AG08396 (cell line): ENCODE results near the gene GSTT2.
"Not testable (repeated sequence)": the region's sequence is repeated elsewhere in the genome, so short reads cannot be mapped to it uniquely, and the experiment has no call there.

Source experiments
- DNase-seq: peaks from one replicate; pipeline ENCODE4 v3.0.0; 2012; ENCODE audit warnings: low spot score, mixed read lengths

Gene GSTT2

GRCh38 chr22:23979557-23980240 is at the start of gene GSTT2:
Gene GSTT2, plus strand, starts transcription at chr22:23980134.
- DNase-seq: not testable (repeated sequence)

GRCh38 chr22:23938328-23939016 is 41.5 kb upstream of the GSTT2 start:
- DNase-seq: no peak

- no peak for DNase-seq
Observed at GRCh38 chr22:23939017-23939357, 40.9 kb upstream of the GSTT2 start.

- not testable (repeated sequence) for DNase-seq
Observed at GRCh38 chr22:23940166-23940565, 39.8 kb upstream of the GSTT2 start.

GRCh38 chr22:23947391-23947790 is 32.5 kb upstream of the GSTT2 start:
- not testable (repeated sequence) for DNase-seq

GRCh38 chr22:23949764-23950163 is 30.2 kb upstream of the GSTT2 start:
- not testable (repeated sequence) for DNase-seq

GRCh38 chr22:23951383-23951782 is 28.6 kb upstream of the GSTT2 start:
- not testable (repeated sequence) for DNase-seq

- DNase-seq: not testable (repeated sequence)
Observed at GRCh38 chr22:23952794-23953405, 27.0 kb upstream of the GSTT2 start.

GRCh38 chr22:23953485-23953884 is 26.4 kb upstream of the GSTT2 start:
- not testable (repeated sequence) for DNase-seq

- DNase-seq: not testable (repeated sequence)
Observed at GRCh38 chr22:23954193-23954990, 25.5 kb upstream of the GSTT2 start.

GRCh38 chr22:23954991-23955305 is 25.0 kb upstream of the GSTT2 start:
- not testable (repeated sequence) for DNase-seq

GRCh38 chr22:23955886-23956285 is 24.0 kb upstream of the GSTT2 start:
- not testable (repeated sequence) for DNase-seq

GRCh38 chr22:23956301-23956900 is 23.5 kb upstream of the GSTT2 start:
- DNase-seq: peak; percentile 60

GRCh38 chr22:23961084-23961771 is 18.7 kb upstream of the GSTT2 start, which contains the start of gene GSTT2B:
Gene GSTT2B, minus strand, starts transcription at chr22:23961195. Its CDS starts 64 bp downstream, at chr22:23961131.
- not testable (repeated sequence) for DNase-seq

- DNase-seq: not testable (repeated sequence)
Observed at GRCh38 chr22:23966094-23966493, 13.8 kb upstream of the GSTT2 start.

GRCh38 chr22:23966568-23966967 is 13.4 kb upstream of the GSTT2 start, which contains the start of gene DDTL:
Gene DDTL, plus strand, starts transcription at chr22:23966888. Its CDS starts 27 bp downstream, at chr22:23966915.
- not testable (repeated sequence) for DNase-seq

GRCh38 chr22:23969071-23969470 is 10.9 kb upstream of the GSTT2 start:
- DNase-seq: peak; percentile 1

GRCh38 chr22:23970201-23970641 is 9.7 kb upstream of the GSTT2 start:
- DNase-seq: no peak

- peak; percentile 1 for DNase-seq
Observed at GRCh38 chr22:23970816-23971486, 9.0 kb upstream of the GSTT2 start.

GRCh38 chr22:23971927-23972326 is 8.0 kb upstream of the GSTT2 start:
- DNase-seq: peak; percentile 1
